ENCODE data around the gene DNAJB8.
A peak's percentile ranks its signal among the peaks of the same experiment; 100 is the strongest.

Gene DNAJB8

GRCh38 chr3:128424508-128425069 is 42.1 kb downstream of the DNAJB8 start:
- TF ChIP-seq CTCF (IDR thresholded peaks at IDR 0.05; ENCODE audit: low read depth, low read length, missing control alignments): no peak
- in situ Hi-C loops (cut with HindIII; ENCODE audit: low sequenced_read_pairs): no loop called here
- peak; percentile 53 for DNase-seq (ENCODE audit: low read depth)
- no peak overlapping the region for H3K4me3 ChIP-seq (ENCODE audit: low read depth, low read length)

GRCh38 chr3:128423525-128424147 is 43.1 kb downstream of the DNAJB8 start:
- no peak for TF ChIP-seq CTCF (IDR thresholded peaks at IDR 0.05; ENCODE audit: low read depth, low read length, missing control alignments)
- H3K4me3 ChIP-seq (ENCODE audit: low read depth, low read length): no peak overlapping the region
- in situ Hi-C loops (cut with HindIII; ENCODE audit: low sequenced_read_pairs): no loop called here
- no peak for DNase-seq (ENCODE audit: low read depth)

GRCh38 chr3:128422762-128423524 is 43.7 kb downstream of the DNAJB8 start:
- DNase-seq (ENCODE audit: low read depth): no peak
- in situ Hi-C loops (cut with HindIII; ENCODE audit: low sequenced_read_pairs): no loop called here
- TF ChIP-seq CTCF (IDR thresholded peaks at IDR 0.05; ENCODE audit: low read depth, low read length, missing control alignments): no peak
- H3K4me3 ChIP-seq (ENCODE audit: low read depth, low read length): no peak overlapping the region

- in situ Hi-C loops (cut with HindIII; ENCODE audit: low sequenced_read_pairs): no loop called here
- no peak for DNase-seq (ENCODE audit: low read depth)
- TF ChIP-seq CTCF (IDR thresholded peaks at IDR 0.05; ENCODE audit: low read depth, low read length, missing control alignments): no peak
Observed at GRCh38 chr3:128421966-128422365, 44.7 kb downstream of the DNAJB8 start.

GRCh38 chr3:128421439-128421836 is 45.3 kb downstream of the DNAJB8 start:
- no peak overlapping the region for H3K4me3 ChIP-seq (ENCODE audit: low read depth, low read length)
- DNase-seq (ENCODE audit: low read depth): no peak
- no peak for TF ChIP-seq CTCF (IDR thresholded peaks at IDR 0.05; ENCODE audit: low read depth, low read length, missing control alignments)
- in situ Hi-C loops (cut with HindIII; ENCODE audit: low sequenced_read_pairs): no loop called here

More at GRCh38 chr3:128421966-128422365, 44.7 kb downstream of the DNAJB8 start:
- no peak overlapping the region for H3K4me3 ChIP-seq (ENCODE audit: low read depth, low read length)

GRCh38 chr3:128420720-128421438 is 45.8 kb downstream of the DNAJB8 start:
- in situ Hi-C loops (cut with HindIII; ENCODE audit: low sequenced_read_pairs): no loop called here
- DNase-seq (ENCODE audit: low read depth): no peak
- H3K4me3 ChIP-seq (ENCODE audit: low read depth, low read length): no peak overlapping the region
- no peak for TF ChIP-seq CTCF (IDR thresholded peaks at IDR 0.05; ENCODE audit: low read depth, low read length, missing control alignments)
